Astrocyte (in vitro differentiated cells and primary cell): ENCODE results near the gene WDR36.

Experiments
- EZH2 ChIP-seq: IDR thresholded peaks from 2 replicates; pipeline ENCODE4 v1.6.1; 2012; ENCODE audit warnings: mild to moderate bottlenecking, low read length, inconsistent platforms; ENCODE audit not compliant: insufficient read depth
- TF ChIP-seq, protein P1 (sequence below): IDR thresholded peaks from 2 replicates; pipeline ENCODE4 v1.5.1; 2011; ENCODE audit warnings: low read depth, mild to moderate bottlenecking, inconsistent platforms, low read length, moderate library complexity; ENCODE audit not compliant: insufficient read depth

GRCh38 chr5:111144352-111144930, 52.3 kb downstream of the WDR36 start:
- TF ChIP-seq, protein P1, sequence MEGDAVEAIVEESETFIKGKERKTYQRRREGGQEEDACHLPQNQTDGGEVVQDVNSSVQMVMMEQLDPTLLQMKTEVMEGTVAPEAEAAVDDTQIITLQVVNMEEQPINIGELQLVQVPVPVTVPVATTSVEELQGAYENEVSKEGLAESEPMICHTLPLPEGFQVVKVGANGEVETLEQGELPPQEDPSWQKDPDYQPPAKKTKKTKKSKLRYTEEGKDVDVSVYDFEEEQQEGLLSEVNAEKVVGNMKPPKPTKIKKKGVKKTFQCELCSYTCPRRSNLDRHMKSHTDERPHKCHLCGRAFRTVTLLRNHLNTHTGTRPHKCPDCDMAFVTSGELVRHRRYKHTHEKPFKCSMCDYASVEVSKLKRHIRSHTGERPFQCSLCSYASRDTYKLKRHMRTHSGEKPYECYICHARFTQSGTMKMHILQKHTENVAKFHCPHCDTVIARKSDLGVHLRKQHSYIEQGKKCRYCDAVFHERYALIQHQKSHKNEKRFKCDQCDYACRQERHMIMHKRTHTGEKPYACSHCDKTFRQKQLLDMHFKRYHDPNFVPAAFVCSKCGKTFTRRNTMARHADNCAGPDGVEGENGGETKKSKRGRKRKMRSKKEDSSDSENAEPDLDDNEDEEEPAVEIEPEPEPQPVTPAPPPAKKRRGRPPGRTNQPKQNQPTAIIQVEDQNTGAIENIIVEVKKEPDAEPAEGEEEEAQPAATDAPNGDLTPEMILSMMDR = no peak
- no peak for TF ChIP-seq EZH2
